A549 (cell line): ENCODE results near the gene EPDR1. TPM values are rescaled to one million over a fixed set of nuclear protein-coding genes. Genes with fewer than 3 reads are reported as not detected.

Experiments
- ATAC-seq, 2 experiments: fragments of 200-7000 bp in 1 of 2; fragments of >200 bp in 1 of 2; cut with Nextera tagmentation in 1 of 2; cut with Tn5 transposase in 1 of 2; 3 replicates each; pipeline versions ENCODE4 v1.8.0 to v1.9.1; 2018 to 2020; ENCODE audit warnings: mild to moderate bottlenecking in 1 of 2, moderate library complexity in 1 of 2
- CTCF ChIA-PET: fragments of 300-600 bp; sonication (Branson Sonifier 250); formaldehyde crosslinking; extraction: SDS; loops from one replicate; lab custom pipeline; 2021; ENCODE audit warnings: antibody characterized with exemption, inconsistent platforms; lab: Yijun Ruan, JAX
- POLR2A ChIA-PET: fragments of 350-600 bp; formaldehyde crosslinking; extraction: SDS; loops from one replicate; lab custom pipeline; 2021; ENCODE audit warnings: antibody characterized with exemption, inconsistent platforms; lab: Yijun Ruan, JAX
- DNase-seq, 2 experiments: peaks; one replicate each; pipeline versions ENCODE4 v3.0.0 to v3.0.0-alpha.2; 2011 to 2016; ENCODE audit warnings: low read depth in 1 of 2, low spot score in 1 of 2
- FAIRE-seq: peaks from 2 replicates; lab custom pipeline; 2011; peaks lifted over from hg19 to GRCh38; lab: Jason Lieb, UNC
- H3K27ac ChIP-seq, 2 experiments: fragments of >200 bp; sonication (Bioruptor Twin); formaldehyde crosslinking; 3 replicates each; pipeline ENCODE4 v1.5.1; 2016 to 2017
- H3K4me1 ChIP-seq: fragments of >200 bp; sonication (Bioruptor Twin); formaldehyde crosslinking; 3 replicates; pipeline ENCODE4 v1.6.1; 2016
- H3K4me2 ChIP-seq: fragments of >200 bp; sonication (Bioruptor Twin); formaldehyde crosslinking; 3 replicates; pipeline ENCODE4 v1.6.1; 2016
- H3K4me3 ChIP-seq: fragments of >200 bp; sonication (Bioruptor Twin); formaldehyde crosslinking; 3 replicates; pipeline ENCODE4 v1.5.1; 2016
- H3K9me3 ChIP-seq: fragments of >200 bp; sonication (Bioruptor Twin); formaldehyde crosslinking; 3 replicates; pipeline ENCODE4 v1.6.1; 2016
- BHLHE40 ChIP-seq: IDR thresholded peaks from 2 replicates; pipeline ENCODE4 v1.6.1; 2012; ENCODE audit warnings: low read depth, low read length, inconsistent platforms
- CTCF ChIP-seq: fragments of >200 bp; sonication (Bioruptor Twin); formaldehyde crosslinking; IDR thresholded peaks from 3 replicates; pipeline ENCODE4 v1.5.1; 2016
- EHF ChIP-seq: fragments of 250-450 bp; sonication (Bioruptor Pico); IDR thresholded peaks from 2 replicates; pipeline ENCODE4 v1.5.0; 2020; ENCODE audit warnings: mild to moderate bottlenecking
- FOSL2 ChIP-seq, 2 experiments: fragments of 450-650 bp in 1 of 2; fragments of >200 bp in 1 of 2; sonication (Bioruptor Twin) in 1 of 2; formaldehyde crosslinking; IDR thresholded peaks; 2 replicates each; pipeline versions ENCODE4 v1.5.0 to v1.6.1; 2016 to 2020; ENCODE audit warnings: mild to moderate bottlenecking in 1 of 2, moderate library complexity in 1 of 2
- GATA3 ChIP-seq: IDR thresholded peaks from 2 replicates; pipeline ENCODE4 v1.6.1; 2012; ENCODE audit warnings: borderline replicate concordance
- HDAC2 ChIP-seq: fragments of 200-600 bp; sonication (generic); IDR thresholded peaks from 2 replicates; pipeline ENCODE4 v1.6.1; 2016
- HEYL ChIP-seq: fragments of 250-450 bp; sonication (Bioruptor Pico); IDR thresholded peaks from 2 replicates; pipeline ENCODE4 v1.8.0; 2021; ENCODE audit warnings: mild to moderate bottlenecking, moderate library complexity
- HMGXB4 ChIP-seq: fragments of 250-450 bp; sonication (Bioruptor Pico); IDR thresholded peaks from 2 replicates; pipeline ENCODE4 v1.5.0; 2021; ENCODE audit warnings: mild to moderate bottlenecking, moderate library complexity, borderline replicate concordance
- HOXA7 ChIP-seq: fragments of 250-450 bp; sonication (Bioruptor Pico); IDR thresholded peaks from 2 replicates; pipeline ENCODE4 v1.5.0; 2020; ENCODE audit warnings: mild to moderate bottlenecking, moderate library complexity
- HOXB13 ChIP-seq: fragments of 250-450 bp; sonication (Bioruptor Pico); IDR thresholded peaks from 2 replicates; pipeline ENCODE4 v1.5.0; 2020; ENCODE audit warnings: low read depth, mild to moderate bottlenecking, moderate library complexity
- JUN ChIP-seq, 2 experiments: fragments of >200 bp; sonication (Bioruptor Twin); formaldehyde crosslinking; IDR thresholded peaks; 2 replicates in 1 of 2; 3 replicates in 1 of 2; pipeline ENCODE4 v1.6.1; 2016 to 2017
- JUNB ChIP-seq: fragments of >200 bp; sonication (Bioruptor Twin); formaldehyde crosslinking; IDR thresholded peaks from 2 replicates; pipeline ENCODE4 v1.6.1; 2016
- KDM5A ChIP-seq: fragments of 200-600 bp; sonication (generic); IDR thresholded peaks from 2 replicates; pipeline ENCODE4 v1.6.1; 2016; ENCODE audit warnings: antibody characterized with exemption, mild to moderate bottlenecking
- MAFK ChIP-seq: fragments of 450-650 bp; IDR thresholded peaks from 2 replicates; pipeline ENCODE4 v1.6.1; 2014; ENCODE audit not compliant: partially characterized antibody
- MAZ ChIP-seq: fragments of 150-350 bp; IDR thresholded peaks from 2 replicates; pipeline ENCODE4 v1.6.1; 2014; ENCODE audit warnings: antibody characterized with exemption, low read depth, low read length, borderline replicate concordance
- PHF8 ChIP-seq: fragments of 200-600 bp; sonication (generic); IDR thresholded peaks from 2 replicates; pipeline ENCODE4 v1.6.1; 2016; ENCODE audit warnings: low read depth, mild to moderate bottlenecking, antibody characterized with exemption, moderate library complexity, borderline replicate concordance
- POLR2A ChIP-seq: IDR thresholded peaks from 2 replicates; pipeline ENCODE4 v1.6.1; 2012; ENCODE audit warnings: mild to moderate bottlenecking, low read length
- RAD21 ChIP-seq, 2 experiments: fragments of >200 bp in 1 of 2; sonication (Bioruptor Twin) in 1 of 2; formaldehyde crosslinking in 1 of 2; IDR thresholded peaks in 1 of 2; conservative IDR thresholded peaks in 1 of 2; 2 replicates in 1 of 2; 3 replicates in 1 of 2; pipeline ENCODE4 v1.6.1; 2012 to 2018; ENCODE audit warnings: inconsistent platforms in 1 of 2
- RCOR1 ChIP-seq: fragments of 150-350 bp; IDR thresholded peaks from 2 replicates; pipeline ENCODE4 v1.6.1; 2014; ENCODE audit warnings: antibody characterized with exemption, low read length, low read depth
- RFX5 ChIP-seq: fragments of 450-650 bp; IDR thresholded peaks from 2 replicates; pipeline ENCODE4 v1.7.1; 2014; ENCODE audit warnings: antibody characterized with exemption, mild to moderate bottlenecking, moderate library complexity
- SREBF2 ChIP-seq: fragments of 450-650 bp; IDR thresholded peaks from 2 replicates; pipeline ENCODE4 v1.6.1; 2014; ENCODE audit warnings: mild to moderate bottlenecking, moderate library complexity
- TP53 ChIP-seq: fragments of 250-450 bp; sonication (Bioruptor Pico); IDR thresholded peaks from 2 replicates; pipeline ENCODE4 v1.5.0; 2021; ENCODE audit warnings: mild to moderate bottlenecking, moderate library complexity
- ZNF302 ChIP-seq: fragments of 250-450 bp; sonication (Bioruptor Pico); IDR thresholded peaks from 2 replicates; pipeline ENCODE4 v1.9.0; 2021; ENCODE audit warnings: inconsistent platforms, mild to moderate bottlenecking, moderate library complexity
- WGBS: methylation state at CpG from one replicate; pipeline ENCODE4 v1.1.6; 2017; ENCODE audit errors: missing lambda C conversion rate; 5-methylcytosine and 5-hydroxymethylcytosine counted together
- polyA plus RNA-seq, 4 experiments: library from polyadenylated mRNA; depleted of rRNA in 3 of 4; stranded (reverse); fragments of >200 nt; fragmentation: RNase III in 1 of 4; extraction: RNeasy Plus Mini Kit Qiagen cat#74134 plus additional on column Dnase treatment in 1 of 4; gene quantifications; 2 replicates in 3 of 4; 3 replicates in 1 of 4; pipeline ENCODE4 v1.2.3, GENCODE V29; 2011 to 2017
- TF ChIP-seq, protein P1 (sequence below): fragments of 250-450 bp; sonication (Bioruptor Pico); IDR thresholded peaks from 2 replicates; pipeline ENCODE4 v1.5.0; 2020; ENCODE audit warnings: low read depth, mild to moderate bottlenecking, moderate library complexity
- TF ChIP-seq, protein P2 (sequence below): fragments of 200-600 bp; sonication (generic); IDR thresholded peaks from 2 replicates; pipeline ENCODE4 v1.6.1; 2016; ENCODE audit warnings: antibody characterized with exemption, mild to moderate bottlenecking, moderate library complexity
- TF ChIP-seq, protein P3 (sequence below): IDR thresholded peaks from 2 replicates; pipeline ENCODE4 v1.6.1; 2012

Gene EPDR1
- polyA plus RNA-seq, 2 of the 4 experiments (the other 2 are of a cell fraction) = 101 to 112 TPM

- H3K4me3 ChIP-seq = no peak overlapping the region
- no peak for FAIRE-seq
- peaks cover 33% of the 10 kb centered on the region for H3K4me1 ChIP-seq
- no peak for TF ChIP-seq ZNF302
- no peak for TF ChIP-seq HEYL (CRISPR knock-in tag)
- TF ChIP-seq FOSL2 (IDR thresholded peaks at IDR 0.05) = no peak
- no peak for TF ChIP-seq FOSL2 (CRISPR knock-in tag; IDR thresholded peaks at IDR 0.05)
- no peak for TF ChIP-seq HOXB13 (CRISPR knock-in tag)
- no peak for TF ChIP-seq BHLHE40
- no peak for TF ChIP-seq GATA3
- TF ChIP-seq JUNB = no peak
- no peak for TF ChIP-seq HDAC2
- TF ChIP-seq HOXA7 = no peak
- TF ChIP-seq SREBF2 = no peak
- TF ChIP-seq, protein P1, sequence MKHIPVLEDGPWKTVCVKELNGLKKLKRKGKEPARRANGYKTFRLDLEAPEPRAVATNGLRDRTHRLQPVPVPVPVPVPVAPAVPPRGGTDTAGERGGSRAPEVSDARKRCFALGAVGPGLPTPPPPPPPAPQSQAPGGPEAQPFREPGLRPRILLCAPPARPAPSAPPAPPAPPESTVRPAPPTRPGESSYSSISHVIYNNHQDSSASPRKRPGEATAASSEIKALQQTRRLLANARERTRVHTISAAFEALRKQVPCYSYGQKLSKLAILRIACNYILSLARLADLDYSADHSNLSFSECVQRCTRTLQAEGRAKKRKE (CRISPR knock-in tag) = no peak
- TF ChIP-seq EHF (CRISPR knock-in tag) = no peak
- TF ChIP-seq PHF8 = no peak
- TF ChIP-seq RFX5 = no peak
- TF ChIP-seq, all 56 proteins: peak for 0
- Histone ChIP-seq H3K27ac (peak overlapping the region in 1 of 2 experiments; percentile 38; a peak in 1 of 6 replicates), H3K9me3 (no peaks in the 10 kb centered on the region), H3K4me2 (no peak overlapping the region)
- ATAC-seq (no peak), DNase-seq (no peak)
- ChIA-PET CTCF (interaction anchor here (1.6 to 6.6 kb wide), 10 partner anchors 11 to 417 kb away, joined by 3 to 159 read pairs (median 16); no protein-coding TSS in a partner anchor), POLR2A (no interaction called here)
- WGBS = 67% methylated on average over 4 of the region's 4 CpGs
These were observed 1.9 kb upstream of the EPDR1 start for GRCh38 chr7:37918526-37918925.

- Histone ChIP-seq H3K4me3 (peak overlapping the region; percentile 78), H3K4me2 (peak overlapping the region; percentile 96), H3K27ac (peak overlapping the region; percentile 98 to 99), H3K9me3 (peaks cover 18% of the 10 kb centered on the region), H3K4me1 (peaks cover 22% of the 10 kb centered on the region)
- CTCF ChIA-PET = interaction anchor here (0.6 to 6.6 kb wide), 19 partner anchors 9 to 388 kb away, joined by 3 to 159 read pairs (median 4); no protein-coding TSS in a partner anchor
- under 1% methylated on average over 19 of the region's 63 CpGs for WGBS
- TF ChIP-seq FOSL2 (IDR thresholded peaks at IDR 0.05) = no peak
- TF ChIP-seq FOSL2 (CRISPR knock-in tag; IDR thresholded peaks at IDR 0.05) = 0 out of 2 replicates have a peak, but pooled peaks have one; percentile 6
- TF ChIP-seq CTCF = peak; percentile 21; the same call in 1 of the 3 replicates
- TF ChIP-seq RAD21 (conservative IDR thresholded peaks at IDR 0.05 in 1 of 2, IDR thresholded peaks at IDR 0.05 in 1 of 2) = peak; percentile 13 to 32; a peak in 3 of 5 replicates
- TF ChIP-seq MAFK = peak; percentile 88
- TF ChIP-seq, protein P2, sequence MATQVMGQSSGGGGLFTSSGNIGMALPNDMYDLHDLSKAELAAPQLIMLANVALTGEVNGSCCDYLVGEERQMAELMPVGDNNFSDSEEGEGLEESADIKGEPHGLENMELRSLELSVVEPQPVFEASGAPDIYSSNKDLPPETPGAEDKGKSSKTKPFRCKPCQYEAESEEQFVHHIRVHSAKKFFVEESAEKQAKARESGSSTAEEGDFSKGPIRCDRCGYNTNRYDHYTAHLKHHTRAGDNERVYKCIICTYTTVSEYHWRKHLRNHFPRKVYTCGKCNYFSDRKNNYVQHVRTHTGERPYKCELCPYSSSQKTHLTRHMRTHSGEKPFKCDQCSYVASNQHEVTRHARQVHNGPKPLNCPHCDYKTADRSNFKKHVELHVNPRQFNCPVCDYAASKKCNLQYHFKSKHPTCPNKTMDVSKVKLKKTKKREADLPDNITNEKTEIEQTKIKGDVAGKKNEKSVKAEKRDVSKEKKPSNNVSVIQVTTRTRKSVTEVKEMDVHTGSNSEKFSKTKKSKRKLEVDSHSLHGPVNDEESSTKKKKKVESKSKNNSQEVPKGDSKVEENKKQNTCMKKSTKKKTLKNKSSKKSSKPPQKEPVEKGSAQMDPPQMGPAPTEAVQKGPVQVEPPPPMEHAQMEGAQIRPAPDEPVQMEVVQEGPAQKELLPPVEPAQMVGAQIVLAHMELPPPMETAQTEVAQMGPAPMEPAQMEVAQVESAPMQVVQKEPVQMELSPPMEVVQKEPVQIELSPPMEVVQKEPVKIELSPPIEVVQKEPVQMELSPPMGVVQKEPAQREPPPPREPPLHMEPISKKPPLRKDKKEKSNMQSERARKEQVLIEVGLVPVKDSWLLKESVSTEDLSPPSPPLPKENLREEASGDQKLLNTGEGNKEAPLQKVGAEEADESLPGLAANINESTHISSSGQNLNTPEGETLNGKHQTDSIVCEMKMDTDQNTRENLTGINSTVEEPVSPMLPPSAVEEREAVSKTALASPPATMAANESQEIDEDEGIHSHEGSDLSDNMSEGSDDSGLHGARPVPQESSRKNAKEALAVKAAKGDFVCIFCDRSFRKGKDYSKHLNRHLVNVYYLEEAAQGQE = no peak
- TF ChIP-seq HMGXB4 (CRISPR knock-in tag) = peak; percentile 75; the same call in 1 of the 2 replicates
- peak; percentile 35 to 54; a peak in 3 of 5 replicates for TF ChIP-seq JUN (IDR thresholded peaks at IDR 0.05)
- peak; percentile 21; the same call in 1 of the 2 replicates for TF ChIP-seq PHF8
- TF ChIP-seq, protein P3, sequence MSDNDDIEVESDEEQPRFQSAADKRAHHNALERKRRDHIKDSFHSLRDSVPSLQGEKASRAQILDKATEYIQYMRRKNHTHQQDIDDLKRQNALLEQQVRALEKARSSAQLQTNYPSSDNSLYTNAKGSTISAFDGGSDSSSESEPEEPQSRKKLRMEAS = peak; percentile 24; the same call in 1 of the 2 replicates
- no peak for TF ChIP-seq RCOR1
- no peak for TF ChIP-seq MAZ
- TF ChIP-seq POLR2A = peak; percentile 54
- TF ChIP-seq TP53 (CRISPR knock-in tag) = 0 out of 2 replicates have a peak, but pooled peaks have one; percentile 15
- 0 out of 2 replicates have a peak, but pooled peaks have one; percentile 30 for TF ChIP-seq KDM5A
- DNase-seq = peak in 1 of 2 experiments; percentile 76
- POLR2A ChIA-PET = interaction anchor here (0.8 to 2.7 kb wide), 6 partner anchors 9 to 295 kb away, joined by 3 to 11 read pairs (median 6); partner anchors contain the start of gene STARD3NL
- peak; percentile 65 to 80 for ATAC-seq
- no peak for FAIRE-seq
These were observed 687 bp downstream of the EPDR1 start for GRCh38 chr7:37920849-37921805.
